GM12891 (cell line): ENCODE data around the gene DIP2C.

Experiments used
- PAX5 ChIP-seq: IDR thresholded peaks from 2 replicates; pipeline ENCODE4 v1.6.1; 2011; ENCODE audit warnings: low read length, moderate library complexity, mild to moderate bottlenecking; ENCODE audit not compliant: insufficient read depth, severe bottlenecking
- POLR2A ChIP-seq: IDR thresholded peaks from 2 replicates; pipeline ENCODE4 v1.6.1; 2011; ENCODE audit warnings: low read depth, low read length, control low read depth
- POLR2AphosphoS5 ChIP-seq: IDR thresholded peaks from 2 replicates; pipeline ENCODE4 v1.6.1; 2011; ENCODE audit warnings: low read depth, low read length, control low read depth
- SPI1 ChIP-seq: IDR thresholded peaks from 2 replicates; pipeline ENCODE4 v1.6.1; 2011; ENCODE audit warnings: low read depth, low read length, control low read depth
- TAF1 ChIP-seq: IDR thresholded peaks from 2 replicates; pipeline ENCODE4 v1.6.1; 2011; ENCODE audit warnings: low read depth, low read length, control low read depth

DNA sequence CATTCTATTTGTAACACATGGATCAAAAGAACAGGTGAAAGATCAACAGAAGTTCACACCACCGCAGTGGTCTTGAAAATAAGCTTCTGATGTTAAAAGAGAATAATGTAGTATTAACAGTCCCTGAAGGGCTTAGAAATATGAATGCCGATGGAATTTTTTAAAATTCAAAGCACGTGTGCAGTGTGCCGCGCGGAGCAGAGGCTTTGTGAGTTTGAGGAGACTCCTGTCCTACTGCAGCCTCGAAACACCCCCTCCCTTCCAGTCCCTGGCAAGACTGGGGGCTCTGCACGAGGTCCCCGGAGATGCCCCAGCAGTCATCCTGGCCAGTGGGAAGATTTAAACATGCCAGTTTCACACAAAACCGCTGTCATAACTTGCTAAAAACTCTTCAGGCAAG lies 196.6 kb downstream of the DIP2C start:
- no peak for TF ChIP-seq POLR2A
- TF ChIP-seq POLR2AphosphoS5 = no peak
- TF ChIP-seq TAF1 = no peak
- TF ChIP-seq PAX5 = no peak
- no peak for TF ChIP-seq SPI1
